HG02623 (cell line): ENCODE measurements around the gene SSH2.
A peak's percentile ranks its signal among the peaks of the same experiment; 100 is the strongest.
"Not testable (repeated sequence)": the region's sequence is repeated elsewhere in the genome, so short reads cannot be mapped to it uniquely, and the experiment has no call there.

Experiments used
- ATAC-seq: cut with Tn5 transposase; IDR thresholded peaks from one replicate; pipeline ENCODE4 v1.9.1; 2021; ENCODE audit warnings: moderate library complexity; ENCODE audit not compliant: unreplicated experiment

SSH2 gene

GRCh38 chr17:29746669-29747068 lies 183.4 kb downstream of the SSH2 start:
- ATAC-seq = no peak

- no peak for ATAC-seq
These were observed 185.9 kb downstream of the SSH2 start for GRCh38 chr17:29744121-29744520.

GRCh38 chr17:29742210-29742513 lies 187.9 kb downstream of the SSH2 start:
- no peak for ATAC-seq

GRCh38 chr17:29740017-29740416 lies 190.0 kb downstream of the SSH2 start:
- no peak for ATAC-seq

DNA sequence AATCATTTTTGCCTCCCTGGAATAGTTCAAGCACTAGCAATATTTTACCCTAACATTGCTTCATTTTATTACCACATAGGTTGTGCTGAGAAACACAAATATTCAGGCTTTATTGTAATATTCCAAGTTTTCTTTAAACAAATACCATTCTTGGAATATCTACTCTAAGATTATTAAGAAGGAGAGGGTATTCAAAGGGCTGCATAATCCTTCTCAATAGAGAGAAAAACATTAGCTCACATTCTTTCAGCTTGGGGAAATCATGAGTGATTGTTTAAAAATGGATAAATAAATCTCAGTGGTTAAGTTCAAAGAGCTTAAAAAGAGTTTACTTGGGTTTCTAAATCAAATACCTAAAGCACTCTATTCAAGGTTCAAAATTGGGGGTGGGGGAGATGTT lies 195.4 kb downstream of the SSH2 start:
- no peak for ATAC-seq

DNA sequence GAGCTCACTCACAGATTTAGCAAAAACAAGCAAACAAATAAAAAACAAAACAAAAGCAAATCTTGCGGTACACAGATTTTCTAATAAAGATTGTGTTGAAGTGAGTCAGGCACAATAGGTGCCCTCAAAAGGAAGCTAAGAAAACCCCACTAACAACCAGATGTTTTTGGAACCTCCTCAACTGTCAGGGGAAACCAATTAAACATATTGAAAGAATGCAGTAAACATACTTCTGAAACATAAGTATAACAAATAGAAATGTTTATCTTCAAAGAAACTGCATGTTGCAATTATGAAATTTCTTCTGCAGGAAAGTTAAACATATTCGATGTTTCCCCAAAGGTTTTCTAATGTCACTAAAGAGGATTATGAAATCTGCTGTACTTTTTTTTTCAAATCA lies 196.9 kb downstream of the SSH2 start:
- no peak for ATAC-seq

DNA sequence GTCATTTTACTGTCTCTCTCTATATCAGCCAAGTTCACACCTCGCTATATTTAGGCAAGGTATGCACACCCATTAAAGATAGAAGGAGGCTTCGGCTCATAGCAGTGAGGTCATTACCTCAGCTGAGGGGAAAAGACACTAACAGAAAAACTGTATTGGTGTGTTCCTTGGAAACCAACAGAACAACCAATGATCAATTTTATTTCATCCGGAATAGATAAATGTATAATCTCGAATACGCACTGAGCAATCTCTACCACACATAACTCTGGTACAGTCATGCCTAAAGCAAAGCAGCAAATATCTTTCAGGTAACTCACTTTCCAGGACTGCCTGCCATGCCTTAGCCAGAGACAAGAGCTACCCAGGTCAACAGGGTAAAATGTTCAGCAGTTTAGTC lies 197.4 kb downstream of the SSH2 start:
- no peak for ATAC-seq

DNA sequence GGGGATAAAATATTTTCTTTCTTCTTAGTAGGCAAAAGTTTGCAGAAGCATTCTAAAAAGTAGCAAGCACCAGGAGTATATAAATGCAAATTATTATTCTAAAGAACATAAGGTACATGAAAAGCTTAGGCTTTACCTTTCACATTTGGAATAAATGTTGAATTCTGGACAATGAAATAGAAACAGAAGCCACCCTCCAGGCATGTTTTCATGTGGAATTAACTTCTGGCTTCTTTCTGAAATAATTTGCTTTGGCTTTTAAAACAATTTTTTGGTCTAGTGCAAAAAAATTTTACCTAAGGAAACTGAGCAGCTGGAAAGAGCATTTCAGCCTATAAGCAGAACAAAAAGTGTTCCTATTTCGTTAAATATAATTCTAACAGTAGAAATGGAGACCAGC lies 197.8 kb downstream of the SSH2 start:
- no peak for ATAC-seq

GRCh38 chr17:29731589-29731929 lies 198.5 kb downstream of the SSH2 start:
- no peak for ATAC-seq

DNA sequence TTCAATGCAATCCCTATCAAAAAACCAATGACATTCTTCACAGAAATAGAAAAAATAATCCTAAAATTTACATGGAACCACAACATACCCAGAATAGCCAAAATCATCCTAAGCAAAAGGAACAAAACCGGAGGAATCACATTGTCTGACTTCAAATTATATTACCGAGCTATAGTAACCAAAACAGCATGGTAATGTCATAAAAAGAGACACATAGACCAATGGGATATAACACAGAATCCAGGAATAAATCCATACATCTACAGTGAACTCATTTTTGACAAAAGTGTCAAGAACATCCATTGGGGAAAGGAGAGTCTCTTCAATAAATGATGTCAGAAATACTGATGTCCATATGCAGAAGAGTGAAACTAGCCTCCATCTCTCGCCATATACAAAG lies 201.5 kb downstream of the SSH2 start:
- no peak for ATAC-seq

DNA sequence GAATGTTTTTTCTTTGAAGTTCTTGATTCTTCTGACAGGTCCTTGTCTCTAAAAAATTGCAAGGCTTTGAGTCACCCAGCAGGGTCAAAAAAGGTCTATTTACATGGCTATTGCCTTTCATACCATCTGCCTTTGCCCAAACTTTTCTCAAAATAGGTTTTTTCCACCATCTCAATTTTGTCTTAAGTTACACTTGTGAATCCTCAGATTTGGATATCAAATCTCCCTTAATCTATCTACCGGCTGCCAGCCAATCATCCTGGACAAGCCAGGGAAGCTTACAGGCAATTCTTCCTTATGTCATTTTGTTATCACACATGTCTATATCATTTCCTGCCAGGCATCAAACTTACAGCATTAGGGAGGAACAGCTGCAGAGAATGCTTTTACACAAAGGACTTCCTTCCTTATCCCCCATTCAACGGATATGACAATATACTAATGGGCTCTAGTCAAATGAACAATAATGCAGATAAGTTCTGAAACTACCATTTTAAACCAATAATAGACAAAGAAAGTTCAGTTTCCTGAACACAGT lies 203.2 kb downstream of the SSH2 start:
- no peak for ATAC-seq

DNA sequence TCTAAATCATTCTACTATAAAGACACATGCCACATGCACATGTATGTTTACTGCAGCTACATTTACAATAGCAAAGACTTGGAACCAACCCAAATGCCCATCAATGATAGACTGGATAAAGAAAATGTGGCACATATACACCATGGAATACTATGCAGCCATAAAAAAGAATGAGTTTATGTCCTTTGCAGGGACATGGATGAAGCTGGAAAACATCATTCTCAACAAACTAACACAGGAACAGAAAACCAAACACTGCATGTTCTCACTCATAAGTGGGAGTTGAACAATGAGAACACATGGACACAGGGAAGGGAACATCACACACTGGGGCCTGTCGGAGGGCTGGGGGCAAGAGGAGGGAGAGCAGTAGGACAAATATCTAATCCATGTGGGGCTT lies 204.6 kb downstream of the SSH2 start:
- not testable (repeated sequence) for ATAC-seq

DNA sequence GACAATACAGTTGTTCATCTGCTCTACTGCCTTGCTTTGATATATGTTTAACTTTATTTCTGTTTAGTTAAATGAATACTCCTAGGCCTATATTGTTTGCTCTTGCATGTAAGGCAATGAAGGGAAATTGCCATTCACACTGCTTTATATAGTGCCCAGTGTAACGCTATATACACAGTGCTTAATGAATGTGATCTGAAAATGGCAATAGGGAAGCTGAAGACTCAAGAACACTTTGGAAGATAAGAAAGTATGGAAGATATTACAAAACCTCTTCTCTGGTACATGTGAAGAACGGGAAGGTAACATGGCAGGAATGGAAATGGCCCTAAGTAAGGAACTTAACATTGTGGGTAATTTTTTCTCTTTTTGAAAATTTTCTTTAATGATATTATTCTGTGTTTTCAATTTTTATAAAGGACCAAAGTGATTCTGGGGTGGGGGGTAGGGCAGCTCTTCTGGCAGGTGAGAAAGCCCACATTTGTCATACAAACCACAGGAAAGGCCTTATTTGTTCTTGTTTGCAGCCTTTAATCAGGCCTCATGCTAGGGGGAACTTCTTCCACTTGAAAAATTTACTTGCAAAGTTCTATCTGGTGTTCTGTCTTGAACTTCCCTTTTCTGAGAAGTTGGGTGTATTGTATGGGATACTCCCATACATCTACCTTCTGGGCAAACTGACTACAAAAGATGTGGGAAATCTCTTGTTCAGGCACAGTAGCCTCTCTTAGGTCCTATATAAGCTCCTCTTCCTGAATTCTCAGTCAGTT lies 206.6 kb downstream of the SSH2 start:
- ATAC-seq = no peak

DNA sequence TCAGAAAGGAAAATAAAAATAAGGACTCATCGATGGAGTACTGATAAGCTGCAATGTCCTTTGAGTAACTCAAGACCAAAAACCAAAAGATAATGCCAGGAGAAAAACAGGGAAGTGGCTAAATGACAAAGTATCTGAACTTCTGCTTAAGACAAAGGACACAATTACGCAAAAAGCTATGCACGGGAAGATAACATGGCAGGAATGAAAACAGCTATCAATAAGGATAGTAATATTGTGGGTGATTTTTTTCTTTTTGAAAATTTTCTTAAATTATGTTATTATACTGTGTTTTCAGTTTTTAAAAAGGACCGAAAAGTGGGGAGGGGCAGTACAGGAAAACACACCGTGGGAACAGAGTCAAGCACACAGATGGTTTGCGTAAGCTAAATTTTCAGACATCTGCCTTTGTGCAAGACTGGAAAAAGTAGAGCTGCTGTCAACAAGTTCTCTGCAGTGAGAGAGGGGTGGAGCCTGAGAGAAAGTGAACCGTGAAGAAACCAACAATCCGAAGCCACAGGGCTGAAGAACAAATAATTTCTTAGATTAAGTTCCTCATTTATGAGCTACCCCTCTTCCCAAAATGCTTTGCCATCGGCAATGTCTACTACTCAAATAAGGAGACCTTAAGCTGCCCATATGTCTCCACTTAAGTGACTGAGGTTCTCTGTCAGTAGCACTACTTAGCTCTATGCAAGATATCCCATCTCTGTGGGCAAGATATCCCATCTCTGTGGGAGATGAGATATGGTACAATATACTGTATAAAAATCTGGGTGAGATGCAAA lies 207.4 kb downstream of the SSH2 start:
- peak; percentile 60 for ATAC-seq

DNA sequence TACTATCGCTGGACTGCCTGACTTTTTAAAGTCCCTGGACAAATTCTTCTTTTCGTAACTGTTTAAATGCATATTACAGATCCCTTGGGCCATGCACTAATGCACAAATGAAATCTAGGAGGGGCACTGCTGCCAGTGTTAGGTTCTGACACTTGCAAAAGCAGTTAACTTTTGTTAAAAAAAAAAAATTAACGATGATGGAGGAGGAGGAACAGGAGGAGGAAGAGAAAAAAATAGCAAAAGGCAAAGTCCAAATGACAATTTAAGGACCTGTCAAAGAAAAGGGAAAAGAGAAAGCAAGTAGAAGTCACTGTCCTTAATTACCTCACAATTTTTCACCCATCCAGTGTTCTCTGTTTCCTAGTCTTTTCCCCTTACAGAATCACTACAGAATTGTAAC lies 209.5 kb downstream of the SSH2 start:
- no peak for ATAC-seq

GRCh38 chr17:29719469-29719868 lies 210.6 kb downstream of the SSH2 start:
- no peak for ATAC-seq

DNA sequence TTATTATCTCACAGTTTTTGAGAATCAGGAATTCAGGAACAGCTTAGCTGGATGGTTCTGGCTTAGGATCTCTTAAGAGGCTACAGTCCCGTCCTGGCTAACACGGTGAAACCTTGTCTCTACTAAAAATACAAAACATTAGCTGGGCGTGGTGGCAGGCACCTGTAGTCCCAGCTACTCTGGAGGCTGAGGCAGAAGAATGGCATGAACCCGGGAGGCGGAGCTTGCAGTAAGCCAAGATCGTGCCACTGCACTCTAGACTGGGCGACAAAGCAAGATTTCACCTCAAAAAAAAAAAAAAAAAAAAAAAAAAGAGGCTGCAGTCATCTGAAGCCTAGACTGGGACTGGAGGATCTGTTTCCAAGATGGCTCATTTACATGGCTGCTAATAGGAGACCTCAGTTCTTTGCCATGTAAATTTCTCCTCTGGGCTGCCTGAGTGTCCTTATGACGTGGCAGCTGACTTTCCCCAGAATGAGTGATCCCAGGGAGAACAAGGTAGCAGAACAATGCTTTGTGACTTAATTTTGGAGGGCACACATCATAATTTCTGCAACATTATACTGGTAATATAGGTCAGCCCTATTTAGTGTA lies 211.5 kb downstream of the SSH2 start:
- no peak for ATAC-seq

DNA sequence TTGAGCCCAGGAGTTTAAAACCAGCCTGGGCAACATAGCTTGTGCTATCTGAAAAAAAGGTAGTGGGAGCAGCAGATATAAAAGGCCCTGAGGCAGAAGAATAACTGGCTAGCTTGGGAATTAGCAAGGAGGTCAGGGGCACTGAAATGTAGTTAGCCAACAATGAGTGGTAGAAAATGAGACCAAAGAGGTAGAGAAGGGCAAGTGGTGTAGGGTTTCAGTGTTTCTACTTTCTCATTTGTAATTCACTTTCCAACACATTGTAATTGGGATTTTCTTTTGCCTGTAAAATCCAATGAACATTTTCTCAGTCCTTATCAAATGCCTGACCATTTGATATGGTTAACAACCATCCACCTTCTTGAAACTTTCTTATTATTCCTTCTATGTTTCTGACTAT lies 212.2 kb downstream of the SSH2 start:
- no peak for ATAC-seq

DNA sequence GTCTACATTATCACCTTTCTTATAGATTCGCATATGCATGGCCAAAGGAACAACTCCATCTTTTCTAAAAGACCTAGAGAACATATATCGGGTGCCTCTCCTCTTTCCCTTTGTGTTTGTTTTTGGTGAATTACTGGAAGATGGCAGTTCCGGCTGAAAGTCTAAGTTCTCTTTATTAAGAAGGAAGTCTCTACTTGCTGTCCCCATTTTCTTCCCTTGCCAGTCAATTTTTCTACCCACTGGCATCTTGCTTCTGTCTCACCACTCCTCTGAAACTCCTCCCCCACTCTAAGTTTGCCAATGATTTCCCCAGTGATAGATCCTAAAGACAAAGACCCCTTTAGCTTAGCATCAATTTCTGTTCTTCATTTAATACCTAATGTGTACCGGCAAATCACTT lies 213.5 kb downstream of the SSH2 start:
- no peak for ATAC-seq

DNA sequence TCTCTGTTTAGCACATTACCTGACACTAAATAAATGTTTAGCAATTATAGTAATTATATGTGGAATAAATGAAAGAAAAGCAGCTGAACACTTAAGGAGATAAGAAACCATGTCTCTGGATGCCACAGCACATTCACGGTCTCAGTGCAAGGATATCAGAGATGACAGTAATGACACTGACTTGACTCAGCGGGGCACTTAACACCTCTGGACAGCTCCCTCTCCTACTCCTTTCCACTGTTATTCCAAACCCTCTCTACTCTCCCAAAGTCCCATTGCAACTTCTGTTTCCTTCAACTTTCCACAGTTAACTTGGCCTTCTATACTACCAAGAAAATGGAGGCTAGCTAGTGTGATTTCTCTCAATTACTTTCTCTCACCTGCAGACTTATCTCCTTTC lies 214.3 kb downstream of the SSH2 start:
- no peak for ATAC-seq

DNA sequence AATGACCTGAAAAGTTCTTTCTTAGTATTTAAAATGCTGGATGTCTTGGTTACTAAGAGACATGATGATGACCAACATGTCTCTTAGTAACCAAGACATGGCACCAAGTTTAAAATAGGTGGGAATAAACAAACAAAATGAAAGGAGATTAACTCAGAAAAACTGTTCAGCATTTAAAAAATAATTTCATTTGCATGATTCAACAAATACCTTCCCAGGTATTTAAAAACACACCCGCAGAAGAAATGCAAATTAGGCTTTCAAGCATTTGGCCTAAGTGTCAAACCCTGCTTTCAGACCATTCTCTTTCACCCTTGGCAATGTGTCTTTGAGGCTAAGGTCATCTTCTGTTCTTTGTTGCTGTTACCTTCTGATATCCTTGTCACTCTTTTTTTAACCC lies 215.9 kb downstream of the SSH2 start:
- no peak for ATAC-seq

GRCh38 chr17:29713626-29714025 lies 216.4 kb downstream of the SSH2 start:
- no peak for ATAC-seq
